GM19239 (cell line): Measurements from ENCODE around the gene CYP4F12.

ENCODE experiments used
- DNase-seq: peaks from one replicate; pipeline ENCODE4 v3.0.0; 2011; ENCODE audit warnings: low spot score; ENCODE audit not compliant: insufficient read length
- FAIRE-seq: peaks from 2 replicates; lab custom pipeline; 2011; peaks lifted over from hg19 to GRCh38; lab: Jason Lieb, UNC

The CYP4F12 gene

DNA sequence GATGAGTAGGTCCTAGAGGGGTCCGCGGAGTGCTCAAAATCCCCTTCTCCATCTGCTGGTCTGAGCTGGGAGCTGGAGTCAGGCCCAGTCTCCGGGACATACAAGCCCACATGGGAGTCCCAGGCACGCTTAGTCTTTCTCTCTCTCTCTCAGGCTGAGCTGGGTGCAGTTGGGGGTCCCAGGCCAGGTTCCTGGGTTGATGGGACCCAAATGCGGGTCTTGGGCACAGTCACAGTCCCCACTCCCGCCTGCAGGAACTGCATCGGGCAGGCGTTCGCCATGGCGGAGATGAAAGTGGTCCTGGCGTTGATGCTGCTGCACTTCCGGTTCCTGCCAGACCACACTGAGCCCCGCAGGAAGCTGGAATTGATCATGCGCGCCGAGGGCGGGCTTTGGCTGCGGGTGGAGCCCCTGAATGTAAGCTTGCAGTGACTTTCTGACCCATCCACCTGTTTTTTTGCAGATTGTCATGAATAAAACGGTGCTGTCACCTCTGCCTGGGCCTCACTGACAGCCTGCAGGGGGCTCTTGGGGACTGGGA lies 23.8 kb downstream of the CYP4F12 start:
- no peak for DNase-seq
- FAIRE-seq = no peak

DNA sequence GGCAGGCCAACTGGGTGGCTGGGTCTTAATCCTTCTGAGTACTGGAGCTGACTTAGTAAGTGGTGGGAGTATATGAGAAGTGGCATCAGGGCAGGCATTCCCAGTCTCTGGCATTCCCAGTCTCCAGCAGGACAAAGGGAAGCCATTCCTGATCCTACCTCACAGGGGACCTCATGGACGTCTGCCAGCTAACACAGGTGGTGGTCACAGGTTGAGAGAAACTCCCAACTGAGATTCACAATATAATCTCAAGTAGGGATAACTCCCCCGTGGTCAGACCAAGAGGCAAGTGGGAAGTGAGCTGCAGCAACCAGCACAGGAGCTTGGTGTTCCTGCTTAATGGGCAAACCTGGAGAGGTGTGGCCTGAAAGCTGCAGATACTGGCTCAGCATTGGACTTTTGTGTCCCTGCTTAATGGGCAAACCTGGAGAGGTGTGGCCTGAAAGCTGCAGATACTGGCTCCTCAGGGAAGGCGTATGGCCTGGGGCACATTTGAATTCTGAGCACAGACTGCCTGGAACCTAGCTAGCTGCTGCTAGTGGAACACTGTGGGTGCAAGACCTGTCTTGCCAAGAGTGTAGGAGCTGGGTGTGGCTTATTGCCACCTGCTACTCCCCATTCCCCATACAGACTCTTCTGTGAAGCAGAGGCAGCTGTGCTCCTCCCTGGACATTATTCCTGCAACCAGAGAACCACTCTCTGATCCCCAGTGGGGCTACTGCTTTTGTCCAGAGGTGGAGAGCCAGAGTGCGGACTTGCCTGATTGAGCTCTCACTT lies 29.1 kb downstream of the CYP4F12 start:
- DNase-seq (no peak), FAIRE-seq (no peak)

DNA sequence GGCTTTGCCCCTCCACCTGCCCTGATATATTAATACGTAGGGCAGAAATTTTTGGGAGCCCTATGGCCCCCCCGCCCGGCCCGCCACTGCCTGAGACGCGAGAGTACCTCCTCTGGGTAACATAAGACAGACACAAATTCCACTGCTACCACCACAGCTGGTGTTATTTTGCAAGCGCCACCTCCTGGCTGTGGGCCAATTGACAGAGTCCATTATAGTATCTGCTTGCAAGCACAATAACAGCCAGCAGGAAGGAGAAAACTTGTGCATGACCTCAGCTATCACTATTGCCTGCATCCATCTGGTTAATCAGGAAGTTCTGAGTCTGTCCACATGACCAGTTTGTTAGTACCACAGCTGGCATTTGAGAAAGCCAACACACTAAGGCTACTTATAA lies 29.6 kb downstream of the CYP4F12 start:
- FAIRE-seq (no peak), DNase-seq (no peak)

DNA sequence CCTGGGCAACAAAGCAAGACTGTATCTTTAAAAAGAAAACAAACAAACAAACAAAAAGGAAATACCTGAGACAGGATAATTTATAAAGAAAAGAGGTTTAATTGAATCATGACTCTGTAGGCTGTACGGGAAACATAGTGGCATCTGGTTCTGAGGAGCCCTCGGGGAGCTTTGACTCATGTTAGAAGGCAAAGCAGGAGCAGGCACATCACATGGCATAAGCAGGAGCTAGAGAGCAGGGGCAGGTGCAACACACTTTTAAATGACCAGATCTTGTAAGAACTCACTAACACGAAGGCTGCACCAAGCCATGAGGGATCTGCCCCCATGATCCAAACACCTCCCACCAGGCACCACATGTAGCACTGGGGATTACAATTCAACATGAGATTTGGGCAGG lies 41.8 kb downstream of the CYP4F12 start:
- FAIRE-seq (no peak), DNase-seq (no peak)

DNA sequence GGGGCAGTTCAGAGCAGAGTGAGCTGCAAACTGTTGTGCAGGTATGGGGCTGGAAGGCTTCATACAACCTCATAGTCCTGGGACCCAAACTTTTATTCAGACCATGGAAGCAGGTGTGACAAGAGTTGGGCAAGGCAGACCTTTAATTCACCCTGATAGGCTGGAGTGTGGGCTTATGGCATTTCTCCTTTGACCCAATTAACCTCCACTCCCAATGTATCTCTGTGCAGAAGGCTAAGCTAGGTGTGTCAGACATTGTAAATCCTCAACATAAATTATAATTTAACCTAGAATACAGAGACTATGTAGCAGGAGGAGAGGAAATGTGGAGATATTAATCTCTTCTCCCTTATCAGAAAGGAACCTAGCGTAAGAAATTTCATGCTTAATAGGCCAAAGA lies 42.8 kb downstream of the CYP4F12 start:
- FAIRE-seq = no peak
- no peak for DNase-seq

DNA sequence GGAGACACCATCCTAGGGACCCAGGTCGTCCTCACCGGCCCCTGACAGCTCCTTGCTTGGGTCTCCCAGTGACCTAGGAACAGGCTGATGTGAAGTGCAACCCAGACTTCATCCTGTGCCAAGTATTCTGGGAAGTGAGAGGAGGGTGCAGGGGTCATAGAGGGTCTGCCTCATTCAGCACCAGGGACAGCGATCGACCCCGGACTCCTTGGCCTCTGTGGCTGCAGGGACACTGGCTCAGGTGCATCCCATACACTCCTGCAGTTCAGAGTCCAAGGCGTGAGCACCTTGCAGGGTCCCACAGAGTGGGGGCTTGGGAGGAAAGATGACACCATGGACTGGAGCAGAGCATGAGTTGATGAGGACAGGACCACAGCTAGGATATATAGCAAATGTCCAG lies 44.9 kb downstream of the CYP4F12 start:
- DNase-seq (no peak), FAIRE-seq (no peak)

DNA sequence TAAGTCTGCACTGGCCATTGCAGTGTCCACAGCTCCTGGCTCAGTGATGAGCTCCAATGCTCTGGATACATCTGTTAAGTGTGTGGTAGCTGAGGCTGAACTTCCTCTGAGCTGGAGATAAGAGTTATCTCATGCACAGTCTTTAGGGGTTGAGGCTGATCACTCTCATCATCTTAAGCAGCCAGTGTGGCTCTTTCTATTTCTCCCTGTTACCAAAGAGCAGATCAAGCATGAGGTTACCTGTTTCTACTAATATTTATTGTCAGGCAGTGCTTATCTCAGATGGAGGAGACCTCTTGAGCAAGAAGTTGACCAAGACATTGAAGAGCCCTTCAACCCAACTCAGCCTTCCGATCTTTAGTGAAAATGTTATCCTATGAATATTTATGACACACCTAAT lies 48.4 kb downstream of the CYP4F12 start:
- DNase-seq = no peak
- FAIRE-seq = no peak

DNA sequence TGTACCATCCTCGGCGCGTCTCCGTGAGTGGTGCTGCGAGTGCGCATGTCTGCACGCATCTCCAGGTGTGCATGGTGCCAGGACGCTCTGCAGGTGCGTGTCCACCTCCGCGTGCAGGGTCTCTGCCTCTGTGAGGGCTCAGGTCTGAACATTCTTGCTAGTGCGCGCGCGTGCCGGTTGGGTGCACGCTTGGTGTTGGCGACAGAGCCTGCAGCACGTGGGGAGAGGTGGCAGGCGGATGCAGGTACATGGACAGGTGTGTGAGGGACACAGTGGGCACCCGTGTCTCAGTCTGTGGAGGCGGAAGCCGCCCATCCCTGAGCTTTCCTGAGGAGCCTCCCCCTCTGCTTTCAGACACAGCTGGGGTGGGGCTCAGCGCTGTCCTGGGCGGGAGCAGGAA lies 50.1 kb downstream of the CYP4F12 start:
- FAIRE-seq (no peak), DNase-seq (no peak)

DNA sequence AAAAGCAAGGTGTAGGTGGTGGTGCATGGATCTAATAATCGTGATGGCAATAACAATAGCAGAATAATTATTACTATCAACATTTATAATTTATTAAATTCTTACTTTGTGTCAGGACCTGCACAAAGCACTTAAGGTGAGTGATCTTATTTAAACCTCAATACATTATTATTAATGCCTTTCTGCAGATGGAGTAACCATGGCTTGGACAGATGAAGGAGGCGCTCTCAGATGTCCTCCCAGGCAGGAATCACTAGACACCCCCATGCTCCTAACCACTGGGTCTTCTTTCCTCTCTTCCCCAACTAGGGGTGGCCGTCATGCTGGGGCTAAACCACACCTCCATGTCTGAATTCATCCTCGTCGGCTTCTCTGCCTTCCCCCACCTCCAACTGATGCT lies 54.8 kb downstream of the CYP4F12 start, which contains the start of gene OR10H2:
Gene OR10H2, plus strand, starts transcription at position 301 of the 400 bp plus-strand sequence. Its CDS starts 20 bp downstream, at position 321.
- FAIRE-seq (no peak), DNase-seq (no peak)

DNA sequence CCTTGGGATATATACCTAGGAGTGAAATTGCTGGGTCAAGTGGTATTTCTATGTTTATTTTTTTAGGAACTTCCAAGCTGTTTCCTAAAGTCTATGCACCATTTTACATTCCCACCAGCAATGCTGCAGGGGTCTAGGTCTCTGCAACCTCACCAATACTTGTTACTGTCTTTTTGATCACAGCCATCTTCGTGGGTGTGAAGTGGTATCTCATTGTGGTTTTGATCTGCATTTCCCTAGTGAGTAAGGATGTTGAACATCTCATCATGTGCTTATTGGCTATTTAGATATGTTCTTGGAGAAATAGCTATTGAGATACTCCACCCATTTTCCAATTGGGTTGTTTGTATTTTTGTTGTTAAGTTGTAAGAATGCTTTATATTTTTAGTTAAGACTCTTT lies 57.7 kb downstream of the CYP4F12 start:
- no peak for FAIRE-seq

DNA sequence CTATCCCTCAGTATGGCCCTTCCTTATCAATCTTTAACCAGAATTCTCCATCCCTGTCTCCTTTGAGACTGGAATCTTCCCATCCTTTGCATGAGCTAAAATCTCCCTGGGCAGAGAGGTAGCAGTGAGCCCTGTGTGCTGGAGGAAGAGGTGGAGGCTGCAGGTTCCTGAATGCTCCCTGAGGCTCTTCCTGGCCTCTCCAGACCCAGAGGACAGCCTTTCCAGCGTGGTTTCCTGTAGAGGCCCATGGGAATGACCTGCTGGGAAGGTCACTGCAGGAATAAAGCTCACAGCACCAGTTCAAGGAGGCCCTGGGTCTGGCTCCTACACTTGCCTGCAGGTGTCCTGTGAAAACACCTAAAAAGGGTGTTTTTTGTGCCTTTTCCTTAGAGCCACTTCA lies 59.5 kb downstream of the CYP4F12 start:
- FAIRE-seq (no peak), DNase-seq (no peak)

More for the DNA sequence above, 57.7 kb downstream of the CYP4F12 start:
- DNase-seq = no peak

DNA sequence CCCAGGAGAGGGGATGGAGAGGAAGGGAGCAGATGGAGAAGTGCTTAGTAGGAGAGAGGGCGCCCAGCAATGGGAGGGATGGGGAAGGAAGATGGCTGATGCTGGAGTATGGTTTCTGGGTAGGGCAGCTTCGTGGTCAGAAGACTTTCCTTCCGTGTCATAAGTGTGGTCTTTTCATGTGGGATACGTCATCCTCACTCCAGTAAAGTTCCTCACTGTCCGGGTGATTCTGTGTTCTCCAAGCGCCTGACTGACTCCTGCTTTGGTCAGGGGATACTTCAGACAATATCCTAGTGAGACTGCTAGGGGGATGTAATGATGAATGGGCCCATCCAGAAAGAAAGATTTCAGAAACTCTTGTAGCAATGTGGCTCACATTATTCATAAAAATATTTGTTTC lies 61.0 kb downstream of the CYP4F12 start:
- FAIRE-seq (no peak), DNase-seq (no peak)

DNA sequence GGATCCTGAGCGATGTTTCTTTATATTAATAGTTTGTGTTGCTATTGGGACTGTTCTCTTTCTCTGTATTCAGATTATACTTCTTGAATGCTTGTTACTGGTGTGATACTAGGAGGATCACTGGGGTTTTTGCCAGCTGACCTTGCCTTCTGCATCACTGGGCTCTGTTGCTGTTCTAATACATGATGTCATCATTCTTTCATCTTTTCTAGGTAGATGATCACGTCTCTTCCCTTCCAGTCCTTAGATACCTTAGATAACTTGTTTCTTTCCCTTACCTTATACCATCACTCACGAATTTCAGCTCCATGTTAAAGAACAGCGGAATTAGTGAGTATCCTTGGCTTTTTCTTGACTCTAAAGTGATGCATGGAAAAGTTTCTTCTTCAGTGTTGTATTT lies 64.8 kb downstream of the CYP4F12 start, which contains the start of gene OR10H3:
Gene OR10H3, plus strand, starts transcription at position 264 of the 400 bp plus-strand sequence. CDS start 3,408 bp downstream, outside the sequence.
- no peak for FAIRE-seq
- DNase-seq = no peak

DNA sequence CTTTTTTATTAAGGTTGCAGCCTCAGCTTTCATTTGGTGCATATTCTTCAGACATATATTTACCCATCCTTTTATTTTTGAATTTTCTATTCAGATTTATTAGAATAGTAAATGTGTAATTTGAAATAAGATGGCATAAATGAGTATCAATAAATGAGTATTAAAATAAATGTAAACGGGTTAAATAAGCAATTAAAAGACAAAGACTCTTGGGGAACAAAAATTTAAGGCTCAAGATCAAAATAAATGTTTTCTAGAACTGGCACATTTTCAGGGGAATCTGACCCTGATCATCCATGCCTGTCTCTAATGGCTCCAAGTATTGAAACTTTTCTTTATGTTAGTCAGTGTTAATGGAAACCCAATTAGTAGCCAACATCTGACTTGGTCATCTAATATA lies 67.9 kb downstream of the CYP4F12 start:
- no peak for FAIRE-seq
- DNase-seq = no peak
